GM18867 (cell line): ENCODE results near the gene DTD1.

ENCODE experiments used
- ATAC-seq: cut with Tn5 transposase; IDR thresholded peaks from one replicate; pipeline ENCODE4 v1.9.1; 2021; ENCODE audit warnings: mild to moderate bottlenecking, moderate library complexity; ENCODE audit not compliant: unreplicated experiment

Gene DTD1

DNA sequence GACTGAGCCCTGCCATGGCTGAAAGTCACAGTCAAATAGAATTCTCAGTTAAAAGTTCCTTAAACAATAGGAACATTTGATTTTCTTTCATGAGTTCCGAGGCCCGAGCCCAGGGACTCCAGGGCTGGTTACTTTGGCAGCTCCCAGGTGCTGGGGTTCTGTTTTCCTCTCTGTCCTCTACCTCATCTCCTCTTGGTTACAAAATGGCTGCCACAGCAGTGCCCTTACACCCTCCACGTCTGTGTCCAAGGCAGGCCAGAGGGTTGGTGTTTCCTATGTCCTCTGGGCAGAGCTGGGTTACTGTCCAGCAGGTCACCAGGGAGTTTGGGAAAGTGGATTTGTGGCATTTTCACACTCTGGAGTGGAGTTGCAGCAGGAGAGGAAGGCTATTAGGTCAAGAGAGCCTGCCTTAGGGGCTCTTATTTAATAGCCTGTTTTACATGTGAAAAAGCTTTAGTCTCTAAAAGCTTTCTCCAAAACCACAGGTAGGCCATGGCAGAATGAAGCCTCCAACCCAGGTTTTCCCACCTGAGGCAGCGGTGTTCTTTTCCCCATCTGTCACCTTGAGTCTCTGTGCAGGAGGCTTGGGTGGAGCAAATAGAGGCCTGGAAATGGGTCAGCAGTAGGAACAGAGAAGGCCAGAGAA lies 111.0 kb downstream of the DTD1 start:
- ATAC-seq = no peak

DNA sequence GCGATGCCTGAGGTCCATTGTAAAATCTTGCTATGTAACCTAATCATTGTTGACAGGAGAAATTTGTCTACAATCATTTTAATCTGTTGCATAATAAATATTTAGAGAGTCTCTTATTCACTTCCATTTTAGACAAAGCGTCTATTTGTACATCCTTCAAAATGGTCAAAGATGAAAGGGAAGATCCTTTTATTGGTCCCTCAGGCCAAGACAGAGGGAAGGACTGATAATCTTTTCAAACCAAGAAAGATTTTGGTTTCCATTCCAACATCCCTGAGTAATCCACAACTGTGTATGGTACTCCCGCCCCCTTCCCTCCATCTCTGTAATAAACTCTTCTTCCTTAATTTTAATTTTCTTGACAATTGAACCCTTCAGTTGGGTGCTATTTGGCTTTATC lies 114.1 kb downstream of the DTD1 start:
- ATAC-seq = no peak

DNA sequence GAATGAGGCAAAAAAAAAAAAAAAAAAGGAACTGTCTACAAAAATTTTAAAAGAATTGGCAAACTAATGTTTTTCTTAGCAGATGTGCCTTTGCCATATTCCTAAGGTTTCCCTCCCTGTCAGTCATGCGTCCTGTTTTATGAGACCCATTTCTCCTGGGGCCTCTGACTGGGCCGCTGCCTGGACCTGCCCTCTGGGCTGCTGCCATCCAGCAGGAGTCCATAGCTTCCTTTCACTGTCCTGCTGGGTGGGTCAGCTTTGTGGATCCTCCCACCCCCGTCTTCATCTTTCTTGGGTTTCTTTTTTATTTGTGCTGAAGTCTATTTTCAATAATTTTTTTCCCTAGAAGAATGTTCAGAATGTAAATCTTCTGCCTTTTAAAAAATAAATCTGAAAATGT lies 114.9 kb downstream of the DTD1 start:
- ATAC-seq = no peak

DNA sequence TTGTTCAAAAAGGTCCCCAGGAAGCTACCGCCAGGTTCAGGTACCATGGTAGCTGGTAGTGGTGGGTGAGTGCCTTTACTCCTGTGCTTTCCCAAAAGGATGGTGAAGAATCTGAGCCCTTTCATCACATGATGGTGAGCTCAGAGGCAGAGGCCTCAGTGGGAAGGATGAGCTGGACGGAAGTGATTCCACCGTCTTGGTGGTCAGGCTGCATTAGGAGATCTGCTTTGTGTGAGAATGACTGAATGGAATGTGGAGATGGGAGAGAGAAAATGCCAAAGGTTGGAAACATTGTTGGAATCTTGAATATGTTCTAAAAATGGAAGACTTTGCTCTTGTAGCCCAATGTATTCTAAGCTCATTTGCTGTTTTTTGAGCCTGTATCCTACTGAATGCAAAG lies 117.6 kb downstream of the DTD1 start:
- no peak for ATAC-seq

DNA sequence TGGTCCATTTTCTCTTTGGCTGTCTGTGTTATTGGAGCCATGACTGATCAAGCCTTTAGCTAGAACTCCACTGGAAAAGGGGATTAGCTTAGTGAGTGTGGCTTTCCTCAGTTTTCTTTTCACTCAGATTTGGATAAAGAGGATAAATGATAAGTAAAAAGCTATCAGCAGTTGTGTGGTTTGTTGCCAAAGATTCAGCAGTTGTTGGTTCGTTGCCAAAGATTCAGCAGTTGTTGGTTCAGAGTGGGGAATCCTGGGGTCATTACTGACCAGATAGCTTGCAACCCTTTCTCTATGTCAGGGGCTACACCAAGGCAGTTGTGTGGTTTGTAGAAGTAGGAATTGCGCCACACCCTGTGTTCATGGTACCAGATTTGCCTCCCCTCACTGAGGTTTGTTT lies 118.1 kb downstream of the DTD1 start:
- no peak for ATAC-seq

DNA sequence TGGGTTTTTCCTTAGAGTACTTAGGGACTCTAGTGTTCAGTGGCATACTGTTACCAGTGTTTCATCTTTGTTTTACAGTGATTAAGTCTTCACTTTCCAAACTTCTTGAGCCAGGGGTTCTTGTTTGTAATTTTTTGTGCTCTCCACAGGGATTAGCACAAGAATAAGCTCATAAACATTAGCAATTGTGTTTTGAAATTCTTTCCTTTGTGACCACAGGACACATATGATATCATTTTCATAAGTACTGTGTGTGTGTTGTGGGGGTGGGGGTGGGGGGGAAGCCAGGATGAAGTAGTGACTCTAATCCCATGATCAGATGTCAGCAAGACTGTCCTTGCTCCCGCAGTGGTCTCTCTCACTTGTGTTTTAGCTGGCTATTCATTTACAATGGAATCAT lies 124.3 kb downstream of the DTD1 start:
- ATAC-seq = no peak

DNA sequence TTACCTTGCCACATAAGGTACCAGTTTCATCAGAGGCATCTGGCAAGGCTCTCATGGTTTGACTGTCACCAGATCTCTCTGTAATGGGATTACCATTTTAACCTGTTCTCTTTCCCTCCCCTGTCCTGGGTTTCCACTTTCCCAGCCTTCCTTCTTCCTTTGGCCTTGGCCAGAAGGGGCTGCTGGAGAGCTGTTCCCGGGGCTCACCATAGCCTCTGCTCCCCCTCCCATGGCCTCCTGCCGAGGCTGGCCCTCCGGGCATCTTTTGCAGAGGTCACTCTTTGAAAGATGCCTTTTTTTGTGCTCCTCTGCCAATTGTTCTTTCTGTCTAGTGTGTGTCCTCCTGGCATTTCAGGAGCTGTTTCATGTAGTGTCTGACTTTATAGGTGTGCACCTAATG lies 125.0 kb downstream of the DTD1 start:
- no peak for ATAC-seq

DNA sequence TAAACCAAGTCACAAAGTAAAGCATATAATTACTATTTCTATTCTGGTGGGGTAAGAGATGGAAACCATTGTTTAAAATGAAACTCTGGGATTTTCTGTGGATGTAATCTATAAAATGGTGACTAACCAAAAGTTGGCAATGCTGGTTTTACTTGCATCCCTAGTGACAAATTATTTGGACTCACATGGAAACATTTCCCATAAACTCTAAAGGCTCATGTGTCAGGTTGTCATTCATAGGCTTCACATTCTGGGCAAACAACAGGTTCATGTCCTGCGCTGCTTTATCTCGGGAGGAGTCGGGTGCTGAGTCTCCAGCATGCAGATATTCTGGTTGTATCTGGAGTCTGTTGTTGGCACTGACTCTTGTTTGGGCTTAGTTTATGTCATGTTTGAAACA lies 127.7 kb downstream of the DTD1 start:
- no peak for ATAC-seq

DNA sequence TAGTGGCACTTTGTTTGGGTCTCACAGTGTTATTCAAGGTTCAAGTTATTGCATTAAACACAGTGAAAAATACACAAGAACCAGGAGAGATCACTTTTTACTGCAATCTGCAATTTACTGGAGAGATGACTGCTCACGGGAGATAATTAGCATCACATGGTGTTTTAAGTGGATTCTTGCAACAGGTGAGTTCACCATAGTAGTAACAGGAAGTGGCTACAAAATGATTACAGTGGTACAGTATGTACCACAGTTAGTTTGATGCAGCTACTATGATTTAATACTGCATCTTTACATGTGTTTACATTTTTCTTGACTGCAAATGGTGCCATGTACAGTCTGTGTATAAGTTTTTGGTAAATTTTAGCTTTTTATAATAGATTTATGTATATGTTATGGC lies 129.2 kb downstream of the DTD1 start:
- ATAC-seq = no peak

DNA sequence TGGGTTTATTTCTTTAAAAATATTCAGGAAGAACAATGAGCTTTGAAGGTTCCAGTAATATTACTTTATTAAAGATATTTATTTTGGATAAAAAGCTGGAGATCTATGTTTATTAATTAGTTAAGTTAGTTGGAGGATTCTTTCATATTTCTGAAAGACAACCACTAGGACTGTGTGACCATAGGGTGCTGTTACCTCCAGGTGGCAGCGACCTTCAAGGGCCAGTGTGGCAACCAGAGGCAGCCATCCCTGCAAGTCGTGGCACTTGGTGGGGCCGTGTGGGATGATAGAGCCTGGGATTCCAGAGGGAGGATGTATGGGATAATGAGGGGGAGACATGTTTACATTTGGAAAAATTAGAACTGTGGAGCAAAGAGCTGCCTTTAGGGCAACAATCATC lies 130.3 kb downstream of the DTD1 start:
- ATAC-seq = no peak

DNA sequence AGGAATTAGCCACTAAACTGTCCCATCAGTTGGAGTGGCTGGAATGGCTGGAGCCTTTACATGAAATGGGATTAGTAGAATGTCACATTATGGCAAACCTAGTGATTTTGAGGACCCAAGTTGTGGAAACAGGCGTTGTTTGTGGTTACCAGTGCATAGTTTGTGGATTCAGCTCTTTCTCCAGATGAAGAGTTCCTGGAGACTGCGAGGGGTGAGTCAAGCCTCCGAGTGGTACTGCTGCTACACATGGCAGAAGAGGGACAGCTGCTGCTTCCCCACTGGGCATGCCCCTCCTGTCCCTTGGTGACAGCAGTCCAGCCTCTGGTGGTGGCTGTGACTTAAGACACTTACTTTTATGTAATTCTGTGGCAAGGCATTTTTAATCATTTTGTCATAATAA lies 131.6 kb downstream of the DTD1 start:
- no peak for ATAC-seq

DNA sequence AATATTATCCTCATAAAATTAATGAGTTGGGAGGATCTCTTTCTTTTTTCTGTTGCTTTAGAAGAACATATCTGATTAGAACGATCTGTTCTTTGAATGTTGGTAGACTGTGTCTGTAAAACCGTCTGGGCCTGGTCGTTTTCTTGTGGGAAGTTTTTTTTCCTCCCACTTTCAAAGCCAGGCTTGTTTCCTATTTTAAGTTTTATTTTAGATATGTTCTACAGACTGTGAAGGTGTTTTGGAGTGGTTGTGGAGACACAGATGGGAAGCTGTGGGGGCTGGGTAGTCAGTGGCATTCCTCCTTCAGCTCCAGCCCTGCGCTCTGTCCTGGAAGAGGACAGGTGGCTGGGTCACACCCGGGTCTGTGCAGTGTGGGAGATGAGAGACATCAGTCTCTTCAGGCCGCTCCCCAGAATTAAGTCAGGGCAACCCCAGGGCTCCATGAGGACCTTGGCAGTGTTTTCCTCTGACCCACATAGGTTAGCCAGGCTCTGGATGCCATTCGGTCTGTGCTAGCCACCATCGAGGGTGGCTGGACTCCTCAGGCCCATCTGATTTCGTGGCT lies 133.8 kb downstream of the DTD1 start:
- ATAC-seq = no peak

DNA sequence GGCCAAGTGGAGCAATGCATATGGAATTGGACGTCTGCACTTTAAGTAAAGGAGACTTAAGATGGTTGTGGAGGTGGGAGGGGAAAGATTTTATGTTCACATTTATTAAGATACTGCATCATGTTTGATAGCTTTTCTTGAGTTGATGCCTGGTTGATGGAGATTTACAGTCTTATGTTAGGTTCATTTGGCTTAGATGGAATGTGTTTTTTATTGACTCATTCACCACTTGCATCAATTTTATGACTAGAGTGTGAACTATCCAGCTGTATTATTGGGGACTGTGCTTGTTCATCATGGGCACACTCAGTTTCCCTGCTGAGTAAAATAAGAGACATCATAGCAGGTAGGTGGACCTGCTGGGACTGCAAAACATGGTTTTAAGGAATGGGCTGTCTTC lies 134.5 kb downstream of the DTD1 start:
- no peak for ATAC-seq

DNA sequence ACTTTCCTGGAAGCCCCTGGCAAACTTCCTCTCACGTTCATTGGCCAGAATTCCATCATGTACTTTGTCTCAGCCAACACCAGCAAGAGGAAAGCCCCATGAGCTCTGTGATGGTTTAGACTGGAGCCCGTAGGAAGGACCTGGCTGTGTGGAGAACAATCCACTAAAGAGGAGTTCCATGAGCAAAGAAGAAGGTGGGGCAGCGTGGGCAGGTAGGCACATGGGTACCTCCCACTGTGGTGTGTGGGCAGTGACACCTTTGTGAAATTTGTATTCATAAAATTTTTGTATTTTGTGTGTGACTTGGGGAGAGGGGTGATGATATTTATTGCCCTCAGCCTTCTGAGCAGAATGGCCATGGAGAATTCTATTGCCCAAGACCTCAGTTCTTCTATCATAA lies 136.2 kb downstream of the DTD1 start:
- no peak for ATAC-seq

DNA sequence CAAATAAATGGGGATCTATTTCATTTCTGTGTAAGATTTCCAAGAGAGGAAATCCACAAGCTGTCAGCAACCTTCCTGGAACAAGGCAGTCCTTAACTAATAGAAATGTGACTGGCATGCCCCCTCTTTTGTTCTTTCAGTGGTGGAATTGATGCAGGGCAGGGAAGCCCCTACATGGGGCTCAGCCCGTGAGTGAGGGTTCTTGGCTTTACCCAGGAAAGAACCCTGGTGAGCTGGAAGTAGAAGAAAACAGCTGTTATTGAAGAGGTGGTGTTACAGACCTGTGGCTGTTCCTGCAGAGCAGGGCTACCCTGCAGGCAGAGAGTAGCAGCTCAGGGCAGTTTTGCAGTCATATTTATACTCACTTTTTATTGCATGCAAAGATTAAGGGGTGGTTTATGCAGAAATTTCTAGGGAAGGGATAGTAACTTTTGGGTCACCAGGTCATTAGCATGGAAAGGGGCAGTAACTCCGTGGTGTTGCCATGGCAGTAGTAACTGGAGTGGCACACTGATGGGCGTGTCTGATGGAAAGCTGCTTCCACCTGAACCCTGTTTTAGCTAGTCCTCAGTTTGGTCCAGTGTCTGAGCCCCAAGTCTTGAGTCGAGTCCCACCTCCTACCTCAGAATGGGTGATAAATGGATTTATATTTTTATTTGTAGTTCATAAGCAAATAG lies 137.1 kb downstream of the DTD1 start:
- ATAC-seq = no peak

DNA sequence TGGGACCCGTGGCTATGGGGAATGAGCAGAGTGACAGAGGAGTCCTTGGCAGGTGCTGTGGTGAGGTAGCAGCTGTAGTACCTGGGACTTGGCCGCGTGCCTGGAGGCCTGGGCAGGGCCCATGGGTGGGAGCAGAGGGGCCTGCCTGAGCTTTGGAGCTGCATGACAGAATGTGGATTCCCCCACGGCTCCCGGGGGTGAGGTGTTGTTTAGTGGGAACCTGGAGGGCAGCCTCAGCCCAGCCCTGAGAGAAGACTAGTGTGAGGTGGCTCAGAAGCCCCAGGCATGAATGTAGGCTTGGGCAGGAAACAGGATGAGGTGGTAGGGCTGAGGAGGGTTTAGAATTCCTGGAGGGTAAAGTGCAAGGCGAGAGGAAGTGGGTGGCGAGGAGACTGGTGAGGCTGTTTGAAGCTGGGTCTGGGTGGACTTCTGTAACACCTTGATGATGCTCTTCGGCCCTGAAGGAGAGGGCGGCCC lies 139.2 kb downstream of the DTD1 start:
- no peak for ATAC-seq

DNA sequence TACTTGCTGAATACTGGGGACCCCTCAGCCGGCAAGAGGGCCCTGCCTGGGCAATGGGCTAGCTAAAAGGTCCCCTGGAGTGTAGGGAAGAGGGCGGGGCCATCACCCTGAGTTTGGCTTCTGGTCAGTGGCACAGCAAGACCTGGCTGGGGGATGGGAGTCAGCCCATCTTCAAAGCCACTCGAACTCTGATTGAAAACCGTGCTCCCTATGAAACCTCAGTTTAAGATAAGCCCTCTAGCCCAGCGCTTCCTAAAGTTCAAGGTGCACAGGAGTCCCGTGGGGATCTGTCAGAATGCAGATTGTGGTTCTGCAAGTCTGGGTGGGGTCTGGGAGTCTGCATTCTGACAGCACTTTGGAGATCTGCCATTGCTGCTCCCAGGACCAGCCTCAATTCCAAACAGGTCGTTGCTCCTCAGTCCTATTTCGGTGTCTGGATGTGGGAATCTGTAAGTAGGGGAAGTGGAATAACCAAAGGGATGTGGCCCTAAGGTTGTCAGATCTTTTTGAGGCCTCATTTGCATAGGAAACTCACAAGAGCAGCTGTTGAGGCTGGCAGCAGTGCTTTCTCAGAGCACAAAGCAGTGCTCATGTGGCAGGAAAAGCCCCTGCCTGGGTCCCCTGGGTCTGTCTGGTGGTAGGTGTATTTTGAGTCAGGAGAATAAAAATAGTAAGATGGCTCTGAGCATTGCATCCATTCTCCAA lies 140.5 kb downstream of the DTD1 start:
- ATAC-seq = peak; percentile 96

DNA sequence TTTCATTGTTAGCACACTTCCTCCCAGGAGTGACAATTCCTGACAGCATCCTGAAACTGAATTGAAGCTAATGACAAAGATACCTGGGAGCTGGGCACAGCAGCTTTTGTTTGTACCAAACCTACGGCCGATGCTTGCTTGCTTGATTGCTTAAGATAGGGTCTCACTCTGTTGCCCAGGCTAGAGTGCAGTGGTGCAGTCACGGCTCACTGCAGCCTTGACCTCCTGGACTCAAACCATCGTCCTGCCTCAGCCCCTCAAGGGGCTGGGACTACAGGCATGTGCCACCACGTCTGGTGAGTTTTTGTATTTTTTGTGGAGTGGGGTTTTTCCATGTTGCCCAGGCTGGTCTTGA lies 141.0 kb downstream of the DTD1 start:
- peak; percentile 37 for ATAC-seq

DNA sequence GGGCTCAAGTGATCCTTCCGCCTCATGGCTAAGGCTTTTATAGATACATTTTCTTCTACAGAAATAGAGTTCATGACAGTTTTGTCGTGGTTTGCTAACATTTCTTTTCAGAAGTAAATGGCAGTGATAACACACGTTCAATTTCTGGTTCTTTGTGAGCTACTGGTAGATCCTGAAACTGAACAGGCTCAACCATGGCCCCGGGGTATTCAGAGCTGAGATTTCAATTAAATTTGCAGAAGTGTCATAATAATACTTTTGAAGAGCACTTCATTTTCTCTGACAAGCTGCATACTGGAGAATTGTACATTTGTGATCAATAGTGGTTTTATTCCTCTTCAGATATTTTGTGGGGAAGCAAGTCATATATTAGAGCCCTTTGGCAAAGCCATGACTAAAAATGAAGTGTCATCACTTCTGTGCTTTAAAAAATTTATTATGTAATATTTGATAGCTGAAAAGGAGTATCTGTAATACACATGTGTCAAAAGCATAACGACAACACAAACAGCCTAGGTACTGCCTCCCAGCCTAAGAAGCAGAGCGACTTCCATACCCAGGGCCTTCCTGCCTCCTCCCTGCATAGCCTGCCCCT lies 141.5 kb downstream of the DTD1 start:
- ATAC-seq = peak; percentile 3

DNA sequence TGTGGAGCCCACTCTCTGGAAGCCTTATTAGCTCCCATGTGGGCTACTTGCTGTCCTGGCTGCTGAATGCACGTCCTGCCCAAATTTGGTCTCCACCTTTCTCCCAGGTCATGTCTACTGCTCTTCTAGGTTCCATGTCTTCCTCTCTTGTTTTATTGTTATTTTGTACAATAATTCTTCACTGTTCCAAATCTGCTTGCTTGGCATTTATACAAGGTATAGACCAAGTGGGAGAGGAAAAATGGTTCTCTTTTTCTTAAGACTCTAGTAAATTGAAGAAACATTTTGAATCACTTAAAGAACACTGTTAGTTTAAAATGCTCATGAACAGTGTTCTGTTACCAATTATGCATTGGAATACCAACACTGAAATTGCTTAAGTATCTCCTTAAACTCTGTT lies 144.1 kb downstream of the DTD1 start:
- no peak for ATAC-seq

DNA sequence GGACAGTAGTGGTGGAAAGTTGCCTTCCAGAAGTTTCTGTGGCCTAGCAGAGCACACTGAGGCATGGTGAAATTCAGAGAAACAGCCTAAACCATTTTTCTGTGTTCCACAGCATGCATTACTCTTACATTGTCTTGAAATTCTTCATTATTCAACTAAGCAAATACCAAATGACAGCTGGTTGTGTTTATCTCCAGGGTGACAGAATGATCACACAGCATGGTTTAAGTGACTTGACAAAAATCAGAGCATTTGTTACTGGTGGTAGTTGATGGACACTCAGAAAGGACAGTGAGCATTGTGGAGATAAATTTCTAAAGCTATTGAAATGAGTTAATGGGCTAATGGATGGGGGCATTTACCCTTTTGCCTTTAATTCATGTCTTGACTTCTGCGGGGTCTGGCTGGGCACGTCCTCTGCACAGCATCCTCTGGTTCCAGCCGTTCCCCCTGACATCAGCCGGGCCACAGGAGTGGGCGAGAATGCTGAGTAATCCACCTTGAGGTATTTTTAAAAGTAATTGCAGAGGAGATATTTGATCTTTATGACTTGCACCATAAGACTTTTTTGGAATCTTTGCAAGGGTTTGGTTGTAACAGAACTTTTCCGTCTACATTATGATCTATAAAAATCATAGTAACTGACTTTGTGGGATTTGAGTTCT lies 146.8 kb downstream of the DTD1 start:
- no peak for ATAC-seq
